Glutamatergic neuron (in vitro differentiated cells): ENCODE data around the gene NFIC. TPM values are rescaled to one million over a fixed set of nuclear protein-coding genes. Genes with fewer than 3 reads are reported as not detected.

Experiments
- DNase-seq: peaks from one replicate; pipeline ENCODE4 v3.0.0; 2022
- H3K27ac Mint-ChIP-seq: one replicate; pipeline ENCODE4 v1.8.0; 2020; ENCODE audit warnings: mild to moderate bottlenecking, mixed read lengths, inconsistent platforms; ENCODE audit not compliant: unreplicated experiment
- H3K27me3 Mint-ChIP-seq: one replicate; pipeline ENCODE4 v1.8.0; 2020; ENCODE audit warnings: mild to moderate bottlenecking, moderate library complexity, mixed read lengths, inconsistent platforms; ENCODE audit not compliant: unreplicated experiment
- H3K36me3 Mint-ChIP-seq: one replicate; pipeline ENCODE4 v1.8.0; 2020; ENCODE audit warnings: mild to moderate bottlenecking, mixed read lengths, inconsistent platforms; ENCODE audit not compliant: unreplicated experiment
- H3K4me1 Mint-ChIP-seq: one replicate; pipeline ENCODE4 v1.8.0; 2020; ENCODE audit warnings: mild to moderate bottlenecking, low read depth, mixed read lengths, inconsistent platforms; ENCODE audit not compliant: unreplicated experiment
- H3K4me3 Mint-ChIP-seq: one replicate; pipeline ENCODE4 v1.8.0; 2020; ENCODE audit warnings: mild to moderate bottlenecking, mixed read lengths, inconsistent platforms; ENCODE audit not compliant: unreplicated experiment
- H3K9me3 Mint-ChIP-seq: one replicate; pipeline ENCODE4 v1.8.0; 2020; ENCODE audit warnings: mild to moderate bottlenecking, moderate library complexity, mixed read lengths, inconsistent platforms; ENCODE audit not compliant: unreplicated experiment
- total RNA-seq: library from RNA; stranded (reverse); fragmentation: NEBNext Ultra II Directional; extraction: Animal tissue kit (Norgen Biotek cat#: 25700); gene quantifications from one replicate; pipeline ENCODE4 v1.2.1, GENCODE V29; 2021; ENCODE audit not compliant: unreplicated experiment
- TF ChIP-seq, protein P1 (sequence below): fragments of 200-600 bp; sonication (generic); IDR thresholded peaks from one replicate; pipeline ENCODE4 v1.5.0; 2021; ENCODE audit not compliant: partially characterized antibody, unreplicated experiment

NFIC gene
- total RNA-seq, 1 donor from 2014 or later = 2.0 TPM

DNA sequence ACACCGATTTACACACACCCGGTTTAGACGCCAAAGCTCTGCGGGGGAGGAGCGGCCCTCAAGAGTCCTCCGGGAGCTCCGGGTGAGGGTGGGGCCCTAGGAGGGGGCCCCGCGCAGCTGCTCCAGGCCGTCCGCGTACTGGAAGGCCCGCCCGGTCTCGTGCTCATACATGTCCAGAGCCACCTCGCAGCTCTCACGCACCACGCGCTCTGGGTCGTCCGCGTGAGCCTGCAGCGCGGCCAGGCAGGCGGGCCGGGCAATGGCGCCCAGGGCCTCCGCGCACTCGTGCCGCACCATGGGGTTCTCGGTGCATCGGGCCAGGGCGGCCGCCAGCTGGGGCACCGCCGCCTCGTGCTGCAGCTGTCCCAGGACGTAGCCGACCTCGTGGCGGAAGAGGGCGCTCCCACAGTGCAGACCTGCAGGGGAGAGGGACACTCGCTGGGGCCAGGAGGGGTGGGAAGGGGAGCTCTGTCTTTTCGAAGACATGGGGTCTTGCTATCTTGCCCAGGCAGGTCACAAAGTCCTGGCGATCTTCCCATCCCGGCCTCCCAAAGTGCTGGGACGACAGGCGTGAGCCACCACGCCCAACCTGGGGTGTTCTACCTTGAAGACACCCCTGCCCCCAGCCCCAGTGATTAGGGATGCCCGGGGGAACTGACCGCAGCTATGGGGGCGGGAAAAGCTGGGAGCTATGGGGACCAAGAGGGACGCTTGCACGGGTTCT lies 125.2 kb downstream of the NFIC start:
- no peaks in the 10 kb centered on the region for H3K9me3 Mint-ChIP-seq
- peaks cover 3% of the 10 kb centered on the region for H3K27me3 Mint-ChIP-seq
- H3K4me3 Mint-ChIP-seq = no peak overlapping the region
- DNase-seq = no peak
- no peaks in the 10 kb centered on the region for H3K4me1 Mint-ChIP-seq
- TF ChIP-seq, protein P1, sequence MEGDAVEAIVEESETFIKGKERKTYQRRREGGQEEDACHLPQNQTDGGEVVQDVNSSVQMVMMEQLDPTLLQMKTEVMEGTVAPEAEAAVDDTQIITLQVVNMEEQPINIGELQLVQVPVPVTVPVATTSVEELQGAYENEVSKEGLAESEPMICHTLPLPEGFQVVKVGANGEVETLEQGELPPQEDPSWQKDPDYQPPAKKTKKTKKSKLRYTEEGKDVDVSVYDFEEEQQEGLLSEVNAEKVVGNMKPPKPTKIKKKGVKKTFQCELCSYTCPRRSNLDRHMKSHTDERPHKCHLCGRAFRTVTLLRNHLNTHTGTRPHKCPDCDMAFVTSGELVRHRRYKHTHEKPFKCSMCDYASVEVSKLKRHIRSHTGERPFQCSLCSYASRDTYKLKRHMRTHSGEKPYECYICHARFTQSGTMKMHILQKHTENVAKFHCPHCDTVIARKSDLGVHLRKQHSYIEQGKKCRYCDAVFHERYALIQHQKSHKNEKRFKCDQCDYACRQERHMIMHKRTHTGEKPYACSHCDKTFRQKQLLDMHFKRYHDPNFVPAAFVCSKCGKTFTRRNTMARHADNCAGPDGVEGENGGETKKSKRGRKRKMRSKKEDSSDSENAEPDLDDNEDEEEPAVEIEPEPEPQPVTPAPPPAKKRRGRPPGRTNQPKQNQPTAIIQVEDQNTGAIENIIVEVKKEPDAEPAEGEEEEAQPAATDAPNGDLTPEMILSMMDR = no peak
- peaks cover 5% of the 10 kb centered on the region for H3K36me3 Mint-ChIP-seq
- no peak overlapping the region for H3K27ac Mint-ChIP-seq

DNA sequence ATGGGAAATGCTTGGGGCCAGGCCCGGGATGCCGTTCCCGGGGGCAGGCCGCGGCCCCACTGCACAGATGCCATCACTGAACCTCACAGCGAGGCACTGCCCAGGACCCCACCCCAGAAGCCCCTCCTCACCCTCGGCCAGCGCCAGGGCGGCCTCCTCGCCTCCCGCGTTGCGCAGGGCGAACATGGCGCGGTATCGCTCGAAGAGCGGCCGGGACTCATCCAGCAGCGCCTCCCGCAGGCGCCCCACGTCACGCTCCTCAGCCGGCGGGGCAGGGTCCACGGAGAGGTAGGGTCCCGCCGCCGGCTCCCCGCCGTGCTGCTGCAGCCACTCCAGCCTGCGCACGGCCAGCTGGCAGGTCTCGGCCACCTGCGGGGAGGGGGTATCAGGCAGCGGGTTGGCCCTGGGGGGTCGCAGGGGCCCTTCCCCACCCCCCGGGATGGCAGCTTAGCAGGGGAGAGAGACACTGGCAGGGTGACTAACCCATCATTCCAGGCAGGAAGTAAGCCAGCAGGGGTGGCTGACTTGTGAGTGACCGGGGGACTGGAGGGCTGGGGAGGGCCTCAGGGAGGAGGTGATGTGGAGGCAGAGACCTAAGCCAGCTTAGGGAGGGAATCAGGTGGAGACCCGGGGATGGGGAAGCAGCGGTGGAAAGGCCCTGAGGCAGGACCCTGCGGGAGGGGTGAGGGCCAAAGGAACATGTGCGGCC lies 125.9 kb downstream of the NFIC start:
- DNase-seq = no peak
- H3K36me3 Mint-ChIP-seq = peaks cover 5% of the 10 kb centered on the region
- TF ChIP-seq, protein P1 = no peak
- H3K9me3 Mint-ChIP-seq = no peaks in the 10 kb centered on the region
- H3K27me3 Mint-ChIP-seq = no peaks in the 10 kb centered on the region
- H3K4me3 Mint-ChIP-seq = no peak overlapping the region
- no peaks in the 10 kb centered on the region for H3K4me1 Mint-ChIP-seq
- no peak overlapping the region for H3K27ac Mint-ChIP-seq

DNA sequence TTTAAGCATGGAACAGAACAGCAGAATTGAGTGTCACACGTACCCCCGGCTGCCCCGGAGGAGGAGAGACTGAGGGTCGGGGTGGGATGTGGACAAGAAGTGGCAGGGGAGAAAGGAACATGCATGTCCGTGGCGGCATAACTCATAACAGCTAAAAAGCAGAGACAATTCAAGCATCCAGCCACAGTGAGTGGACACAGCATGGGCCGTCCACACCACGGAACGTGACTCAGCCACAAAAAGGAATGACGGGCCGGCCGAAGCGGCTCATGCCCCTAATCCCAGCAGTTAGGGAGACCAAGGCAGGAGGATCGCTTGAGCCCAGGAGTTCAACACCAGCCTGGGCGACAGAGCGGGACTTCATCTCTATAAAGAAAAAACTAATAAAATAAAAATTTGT lies 126.5 kb downstream of the NFIC start:
- Mint-ChIP-seq H3K27me3 (no peaks in the 10 kb centered on the region), H3K9me3 (no peaks in the 10 kb centered on the region), H3K27ac (no peak overlapping the region), H3K36me3 (peaks cover 3% of the 10 kb centered on the region), H3K4me1 (no peaks in the 10 kb centered on the region), H3K4me3 (no peak overlapping the region)
- DNase-seq = no peak
- TF ChIP-seq, protein P1 = no peak

DNA sequence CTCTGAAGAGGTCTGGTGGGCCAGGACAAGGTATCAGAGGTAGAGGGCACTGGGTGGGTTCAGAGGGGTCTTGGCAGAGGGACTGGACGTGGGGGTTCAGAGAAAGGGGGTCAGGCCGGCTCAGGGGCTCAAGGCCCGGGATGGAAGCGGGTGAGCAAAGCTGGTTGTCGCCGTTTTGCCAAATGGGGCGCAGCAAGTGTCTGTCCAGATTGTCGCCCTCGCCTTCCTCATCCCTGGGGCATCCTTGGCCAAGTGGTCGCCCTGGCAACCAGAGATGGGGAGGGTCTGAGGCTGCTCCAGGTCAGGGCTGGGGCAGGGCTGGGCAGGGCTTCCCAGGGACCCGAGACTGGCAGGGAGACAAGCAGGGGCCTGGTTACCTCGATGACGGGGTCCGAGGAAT lies 127.3 kb downstream of the NFIC start:
- Mint-ChIP-seq H3K9me3 (no peaks in the 10 kb centered on the region), H3K4me3 (no peak overlapping the region), H3K27ac (no peak overlapping the region), H3K27me3 (no peaks in the 10 kb centered on the region), H3K36me3 (no peaks in the 10 kb centered on the region), H3K4me1 (no peaks in the 10 kb centered on the region)
- TF ChIP-seq, protein P1 = no peak
- DNase-seq = no peak

DNA sequence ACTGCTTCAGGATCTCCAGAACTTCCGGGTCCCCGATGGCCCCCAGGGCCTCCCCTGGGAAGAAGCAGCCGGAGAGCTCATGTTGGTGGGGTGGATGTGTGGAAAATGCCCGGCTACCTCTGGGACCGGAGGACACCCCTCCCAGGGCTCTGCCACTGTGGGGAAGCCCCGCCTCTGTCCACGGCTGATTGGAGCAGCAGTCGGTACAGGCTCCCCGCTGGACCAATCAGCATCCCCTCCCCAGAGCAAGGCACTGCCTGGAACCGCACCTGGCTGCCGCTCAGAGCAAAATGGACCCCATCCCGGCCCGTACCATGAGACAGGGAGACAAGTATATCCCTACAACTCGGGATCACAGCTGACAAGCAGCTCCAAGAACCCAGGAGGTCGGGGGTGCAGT lies 127.7 kb downstream of the NFIC start:
- no peaks in the 10 kb centered on the region for H3K27me3 Mint-ChIP-seq
- no peaks in the 10 kb centered on the region for H3K36me3 Mint-ChIP-seq
- H3K4me3 Mint-ChIP-seq = no peak overlapping the region
- TF ChIP-seq, protein P1 = no peak
- H3K27ac Mint-ChIP-seq = no peak overlapping the region
- peak; percentile 59 for DNase-seq
- H3K9me3 Mint-ChIP-seq = no peaks in the 10 kb centered on the region
- no peaks in the 10 kb centered on the region for H3K4me1 Mint-ChIP-seq
